ENCODE data around the gene MIEN1. TPM values are rescaled to one million over a fixed set of nuclear protein-coding genes. Genes with fewer than 3 reads are reported as not detected.
"Not testable (repeated sequence)": the region's sequence is repeated elsewhere in the genome, so short reads cannot be mapped to it uniquely, and the experiment has no call there.

The MIEN1 gene
- total RNA-seq, 1 experiment from 2014 or later, result 72.4 TPM

DNA sequence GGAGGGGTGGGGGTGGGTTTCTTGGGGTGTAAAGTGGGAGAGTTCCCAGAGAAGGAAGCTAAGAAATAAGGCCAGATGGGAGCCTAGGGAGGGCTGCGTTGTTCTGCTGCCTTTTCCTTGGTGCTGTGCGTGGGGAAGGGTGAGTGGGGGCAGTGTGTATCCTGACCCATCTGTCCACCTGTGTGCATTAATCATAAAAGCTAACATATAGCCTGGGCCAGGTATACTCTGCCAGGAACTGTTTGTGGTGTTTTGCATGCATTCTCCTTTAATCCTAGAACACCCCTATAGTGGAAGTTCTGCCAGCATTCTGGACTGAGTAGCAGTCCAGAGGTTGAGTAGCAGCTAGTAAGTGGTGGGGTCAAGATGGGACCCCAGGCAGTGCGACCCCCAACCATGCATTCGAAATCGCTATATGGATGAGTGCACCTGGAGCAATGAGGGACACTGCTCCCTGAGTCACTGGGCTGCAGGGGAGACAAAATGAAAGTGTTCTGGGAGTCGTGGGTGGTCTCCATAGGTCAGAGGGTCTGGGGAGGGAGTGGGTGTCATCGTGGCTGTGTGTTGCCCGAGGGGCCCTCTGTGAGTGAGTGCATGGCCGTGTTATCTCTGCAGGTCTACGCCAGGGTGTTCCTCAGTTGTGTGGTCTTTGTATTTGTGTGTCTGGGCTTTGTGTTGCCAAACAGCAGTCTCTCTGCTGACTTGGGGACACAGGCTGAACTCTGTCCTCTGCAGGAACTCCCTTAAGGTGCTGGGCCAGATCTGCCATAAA, 29.1 kb downstream of the MIEN1 start:
- no peak for DNase-seq (ENCODE audit: extremely low read depth, low read depth)

DNA sequence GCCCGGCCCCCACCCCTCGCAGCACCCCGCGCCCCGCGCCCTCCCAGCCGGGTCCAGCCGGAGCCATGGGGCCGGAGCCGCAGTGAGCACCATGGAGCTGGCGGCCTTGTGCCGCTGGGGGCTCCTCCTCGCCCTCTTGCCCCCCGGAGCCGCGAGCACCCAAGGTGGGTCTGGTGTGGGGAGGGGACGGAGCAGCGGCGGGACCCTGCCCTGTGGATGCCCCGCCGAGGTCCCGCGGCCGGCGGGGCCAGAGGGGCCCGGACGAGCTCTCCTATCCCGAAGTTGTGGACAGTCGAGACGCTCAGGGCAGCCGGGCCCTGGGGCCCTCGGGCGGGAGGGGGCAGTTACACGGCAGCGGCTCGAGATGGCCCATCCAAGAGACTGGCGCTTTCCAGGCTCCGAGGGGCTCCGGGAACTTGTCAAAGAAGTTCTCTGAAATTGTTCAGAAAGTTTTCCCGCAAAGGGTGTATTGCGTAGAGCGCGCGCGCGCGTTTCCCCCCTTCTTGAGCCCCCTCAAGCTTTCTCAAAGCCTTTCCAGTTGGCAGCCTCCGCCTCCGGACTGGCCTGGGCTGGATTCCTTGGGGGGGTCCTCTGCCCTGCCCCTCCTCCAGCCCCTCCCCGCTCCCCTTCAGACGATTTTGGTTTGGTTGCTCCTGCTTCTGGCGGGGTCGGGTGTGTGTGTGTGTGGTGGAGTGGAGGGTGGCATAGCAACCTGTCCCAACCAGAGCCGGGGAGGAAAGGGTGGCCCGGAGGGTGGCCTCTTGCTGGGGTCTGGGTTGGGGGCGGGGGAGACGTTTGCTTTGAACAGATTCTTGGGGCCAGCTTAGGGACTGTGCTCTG, 30.0 kb downstream of the MIEN1 start:
- DNase-seq (ENCODE audit: extremely low read depth, low read depth), result no peak

DNA sequence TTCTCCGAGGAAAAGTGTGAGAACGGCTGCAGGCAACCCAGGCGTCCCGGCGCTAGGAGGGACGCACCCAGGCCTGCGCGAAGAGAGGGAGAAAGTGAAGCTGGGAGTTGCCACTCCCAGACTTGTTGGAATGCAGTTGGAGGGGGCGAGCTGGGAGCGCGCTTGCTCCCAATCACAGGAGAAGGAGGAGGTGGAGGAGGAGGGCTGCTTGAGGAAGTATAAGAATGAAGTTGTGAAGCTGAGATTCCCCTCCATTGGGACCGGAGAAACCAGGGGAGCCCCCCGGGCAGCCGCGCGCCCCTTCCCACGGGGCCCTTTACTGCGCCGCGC, 30.5 kb downstream of the MIEN1 start, which contains the start of gene ERBB2:
Gene ERBB2, plus strand, starts transcription at position 247 of the 330 bp plus-strand sequence. CDS start 175 bp downstream, outside the sequence.
- DNase-seq (ENCODE audit: extremely low read depth, low read depth), result peak; percentile 59

DNA sequence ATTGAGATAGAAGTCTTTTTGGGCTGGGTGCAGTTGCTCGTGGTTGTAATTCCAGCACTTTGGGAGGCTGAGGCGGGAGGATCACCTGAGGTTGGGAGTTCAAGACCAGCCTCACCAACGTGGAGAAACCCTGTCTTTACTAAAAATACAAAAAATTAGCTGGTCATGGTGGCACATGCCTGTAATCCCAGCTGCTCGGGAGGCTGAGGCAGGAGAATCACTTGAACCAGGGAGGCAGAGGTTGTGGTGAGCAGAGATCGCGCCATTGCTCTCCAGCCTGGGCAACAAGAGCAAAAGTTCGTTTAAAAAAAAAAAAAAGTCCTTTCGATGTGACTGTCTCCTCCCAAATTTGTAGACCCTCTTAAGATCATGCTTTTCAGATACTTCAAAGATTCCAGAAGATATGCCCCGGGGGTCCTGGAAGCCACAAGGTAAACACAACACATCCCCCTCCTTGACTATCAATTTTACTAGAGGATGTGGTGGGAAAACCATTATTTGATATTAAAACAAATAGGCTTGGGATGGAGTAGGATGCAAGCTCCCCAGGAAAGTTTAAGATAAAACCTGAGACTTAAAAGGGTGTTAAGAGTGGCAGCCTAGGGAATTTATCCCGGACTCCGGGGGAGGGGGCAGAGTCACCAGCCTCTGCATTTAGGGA, 31.0 kb downstream of the MIEN1 start:
- not testable (repeated sequence) for DNase-seq (ENCODE audit: extremely low read depth, low read depth)

DNA sequence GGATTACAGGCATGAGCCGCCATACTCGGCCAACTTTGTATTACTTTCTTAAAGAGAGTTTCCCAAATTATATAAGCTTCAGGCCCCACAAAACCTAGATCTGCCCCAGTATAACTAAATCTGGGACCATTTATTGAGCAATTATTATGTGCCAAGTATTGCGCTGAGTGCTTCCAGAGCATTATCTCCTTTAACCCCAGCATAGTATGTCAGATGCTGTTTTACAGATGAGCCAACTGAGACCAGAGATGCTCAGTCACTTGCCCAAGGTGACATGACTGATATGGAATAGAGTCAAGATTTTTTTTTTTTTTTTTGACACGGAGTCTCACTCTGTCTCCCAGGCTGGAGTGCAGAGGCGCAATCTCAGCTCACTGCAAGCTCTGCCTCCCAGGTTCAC, 32.4 kb downstream of the MIEN1 start:
- DNase-seq (ENCODE audit: extremely low read depth, low read depth), result no peak

DNA sequence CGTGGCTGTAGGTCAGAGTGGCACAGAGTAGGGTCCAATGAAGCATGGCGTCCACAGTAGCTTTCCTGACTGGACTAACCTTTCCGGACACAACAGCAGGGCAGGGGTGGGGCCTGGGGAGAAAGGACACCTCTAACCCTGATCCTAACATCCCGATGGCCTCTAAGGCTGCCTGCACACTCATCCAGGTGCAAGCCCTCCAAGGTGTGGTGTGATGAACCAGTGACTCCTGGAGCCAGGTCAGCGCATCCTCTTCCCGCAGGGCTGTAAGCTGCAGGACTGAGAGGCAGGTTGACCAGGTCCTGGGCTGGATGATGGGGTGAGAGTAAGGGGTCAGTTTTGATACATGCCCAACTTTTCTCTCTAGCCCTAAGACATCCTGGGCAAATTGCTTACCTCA, 33.6 kb downstream of the MIEN1 start:
- DNase-seq (ENCODE audit: extremely low read depth, low read depth), result no peak

DNA sequence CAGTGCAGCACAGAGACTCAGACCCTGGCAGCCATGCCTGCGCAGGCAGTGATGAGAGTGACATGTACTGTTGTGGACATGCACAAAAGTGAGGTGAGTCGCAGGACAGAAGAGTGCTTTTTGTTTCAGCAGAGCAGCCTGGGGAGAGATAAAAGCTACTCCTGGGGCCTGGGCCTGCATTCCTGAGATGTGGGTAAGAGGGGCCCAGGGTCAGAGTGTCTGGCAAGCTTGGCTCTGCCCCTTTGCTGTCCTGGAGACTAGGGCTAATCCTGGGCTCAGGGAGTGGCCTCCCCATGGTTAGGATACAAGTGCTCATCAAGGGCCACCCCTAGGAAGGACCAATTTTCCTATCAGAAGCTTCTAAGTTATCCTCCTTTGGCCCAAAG, 35.2 kb downstream of the MIEN1 start:
- DNase-seq (ENCODE audit: extremely low read depth, low read depth), result no peak

DNA sequence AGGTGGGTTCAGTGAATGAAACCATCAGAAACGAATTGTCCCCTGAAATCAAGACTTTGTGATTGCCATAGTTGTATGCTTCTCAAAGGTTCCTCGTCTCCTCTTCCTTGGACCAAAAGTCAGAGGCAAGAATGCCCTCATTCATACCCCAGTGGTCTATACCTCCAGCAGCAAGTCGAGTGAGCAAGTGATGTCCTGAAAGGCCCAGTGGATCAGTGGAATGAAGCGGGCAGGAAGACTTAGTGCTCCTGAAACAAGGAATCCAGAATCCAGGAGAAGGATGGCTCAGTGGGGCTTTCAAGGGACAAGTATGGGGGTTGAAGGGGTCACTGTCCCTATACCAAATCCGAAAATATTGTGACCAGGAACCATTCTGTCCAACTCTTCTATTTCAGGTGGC, 35.7 kb downstream of the MIEN1 start:
- no peak for DNase-seq (ENCODE audit: extremely low read depth, low read depth)

DNA sequence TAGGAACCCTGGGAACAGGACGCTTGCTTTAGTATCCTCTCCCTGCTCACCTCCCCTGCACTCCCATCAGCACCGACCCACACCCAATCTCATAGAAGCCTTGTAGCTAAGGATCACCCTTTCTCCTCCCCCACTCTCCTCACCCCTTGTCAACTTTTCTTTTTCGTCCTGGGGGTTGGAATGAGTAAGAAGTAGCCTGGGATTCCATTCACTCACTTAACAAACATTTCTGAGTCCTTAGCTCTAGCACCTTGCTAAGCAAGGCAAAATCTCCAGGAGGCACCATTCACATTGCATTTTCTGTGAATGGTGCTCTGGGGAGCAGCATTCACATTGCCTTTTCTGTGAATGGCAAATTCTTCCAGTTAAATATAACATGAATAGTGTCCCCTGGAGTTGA, 41.4 kb downstream of the MIEN1 start:
- DNase-seq (ENCODE audit: extremely low read depth, low read depth), result no peak

DNA sequence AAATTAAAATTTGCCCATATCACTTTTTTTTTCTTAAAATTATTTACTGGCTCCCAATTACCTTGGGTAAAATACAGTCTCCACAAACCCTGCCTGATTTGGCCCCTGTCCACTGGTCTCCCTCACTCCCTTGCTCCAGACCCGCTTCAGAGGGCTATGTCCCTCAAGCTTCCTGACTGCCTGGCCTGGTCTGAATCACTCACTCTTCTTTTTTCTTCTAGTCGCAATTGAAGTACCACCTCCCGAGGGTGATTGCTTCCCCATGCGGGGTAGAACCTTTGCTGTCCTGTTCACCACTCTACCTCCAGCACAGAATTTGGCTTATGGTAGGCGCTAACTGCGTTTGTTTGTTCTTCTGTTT, 41.9 kb downstream of the MIEN1 start:
- DNase-seq (ENCODE audit: extremely low read depth, low read depth), result no peak

DNA sequence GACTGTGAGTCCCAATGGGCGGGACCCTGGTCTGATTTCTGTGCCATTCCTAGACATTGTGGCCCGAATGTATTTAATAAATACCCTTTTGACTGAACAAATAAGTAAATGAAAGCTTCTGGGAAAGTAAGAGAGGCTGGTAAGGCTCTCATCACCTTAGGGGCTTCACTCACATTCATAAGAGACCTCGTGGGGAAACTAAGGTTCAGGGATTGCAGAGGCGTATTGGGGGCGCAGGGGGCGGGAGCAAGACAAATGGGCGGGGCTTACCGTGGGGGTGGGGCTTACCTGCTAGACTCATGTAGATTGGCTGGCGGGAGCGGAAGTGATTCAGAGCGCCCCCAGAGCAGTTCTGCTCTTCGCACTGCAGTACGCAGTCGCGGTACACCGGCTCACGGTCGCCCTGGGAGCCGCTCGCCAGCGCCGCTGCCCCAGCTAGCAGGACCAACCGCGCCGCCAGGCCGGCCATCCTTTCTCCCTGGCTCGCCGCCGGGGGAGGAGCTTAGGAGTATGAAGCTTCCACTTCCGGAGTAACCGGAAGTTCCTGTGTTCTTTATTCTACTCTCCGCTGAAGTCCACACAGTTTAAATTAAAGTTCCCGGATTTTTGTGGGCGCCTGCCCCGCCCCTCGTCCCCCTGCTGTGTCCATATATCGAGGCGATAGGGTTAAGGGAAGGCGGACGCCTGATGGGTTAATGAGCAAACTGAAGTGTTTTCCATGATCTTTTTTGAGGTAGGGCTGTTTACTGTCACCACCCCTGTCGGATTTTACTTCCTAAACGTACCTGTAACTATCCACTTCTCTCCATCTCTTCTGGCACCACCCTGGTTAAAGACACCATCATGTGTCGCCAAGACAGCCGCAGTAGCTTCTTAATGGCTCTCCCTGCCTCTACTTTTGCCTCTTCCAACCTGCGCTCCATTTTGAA, 42.5 kb downstream of the MIEN1 start, which contains the start of gene PGAP3:
Gene PGAP3, minus strand, starts transcription at position 512 of the 929 bp plus-strand sequence. Its CDS starts 43 bp downstream, at position 469.
- peak; percentile 89 for DNase-seq (ENCODE audit: extremely low read depth, low read depth)

DNA sequence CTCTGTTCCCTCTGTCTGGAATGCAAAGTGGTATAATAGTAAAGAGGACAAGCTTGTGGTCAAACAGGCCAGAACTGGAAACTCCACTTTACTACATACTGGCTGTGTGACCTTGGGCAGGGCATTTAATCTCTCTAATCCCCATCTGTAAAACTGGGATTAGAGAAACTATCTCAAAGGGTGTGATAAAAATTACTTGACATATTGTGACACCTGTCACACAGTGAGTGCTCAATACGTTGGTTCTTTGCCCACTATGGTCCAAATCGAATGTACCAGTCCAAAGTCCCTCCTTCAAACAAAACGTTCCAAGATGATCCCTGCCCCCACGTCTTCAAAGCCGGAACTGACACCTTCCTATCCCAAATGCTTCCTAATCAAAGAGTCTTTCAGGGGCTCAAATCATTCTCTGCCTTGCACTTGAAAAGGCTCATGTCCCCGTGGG, 43.2 kb downstream of the MIEN1 start:
- DNase-seq (ENCODE audit: extremely low read depth, low read depth), result no peak

DNA sequence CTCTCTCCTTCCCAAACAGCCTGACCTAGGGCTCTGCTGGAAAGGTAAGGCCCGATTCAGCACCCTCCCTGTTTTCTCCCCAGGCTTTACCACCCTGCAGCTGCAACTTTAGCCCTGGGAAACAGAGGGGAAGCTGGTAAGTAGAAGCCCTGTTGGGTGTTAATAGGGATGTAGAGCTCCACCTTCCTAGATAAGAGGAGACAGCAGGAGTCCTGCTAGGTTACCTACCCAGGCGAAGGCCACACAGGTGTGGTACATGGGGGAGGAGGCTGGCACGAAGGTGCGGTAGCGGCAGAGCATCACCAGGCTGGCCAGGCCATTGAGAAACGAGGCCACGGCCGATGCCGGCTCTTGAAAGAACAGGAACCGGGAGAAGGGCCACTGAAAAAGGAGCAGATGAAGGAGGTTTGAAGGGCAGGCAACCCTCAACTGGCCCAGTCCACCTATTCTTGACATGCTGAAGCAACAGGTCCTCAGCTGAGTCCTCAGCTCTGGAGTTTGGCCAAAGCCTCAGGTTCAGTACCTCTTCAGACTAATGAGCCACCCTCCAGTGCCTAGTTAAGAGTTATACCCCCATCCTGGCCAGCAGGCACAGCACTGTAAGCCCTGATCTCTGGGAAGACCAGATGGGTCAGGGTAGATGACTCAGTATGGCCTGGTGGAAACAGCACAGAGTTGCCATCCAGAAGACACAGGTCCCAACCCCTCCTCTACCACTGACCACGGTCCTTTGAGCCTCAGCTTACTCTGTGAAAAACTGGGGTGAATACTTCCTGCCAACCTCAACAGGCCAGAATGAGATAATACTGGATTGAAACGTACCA, 45.8 kb downstream of the MIEN1 start:
- no peak for DNase-seq (ENCODE audit: extremely low read depth, low read depth)

DNA sequence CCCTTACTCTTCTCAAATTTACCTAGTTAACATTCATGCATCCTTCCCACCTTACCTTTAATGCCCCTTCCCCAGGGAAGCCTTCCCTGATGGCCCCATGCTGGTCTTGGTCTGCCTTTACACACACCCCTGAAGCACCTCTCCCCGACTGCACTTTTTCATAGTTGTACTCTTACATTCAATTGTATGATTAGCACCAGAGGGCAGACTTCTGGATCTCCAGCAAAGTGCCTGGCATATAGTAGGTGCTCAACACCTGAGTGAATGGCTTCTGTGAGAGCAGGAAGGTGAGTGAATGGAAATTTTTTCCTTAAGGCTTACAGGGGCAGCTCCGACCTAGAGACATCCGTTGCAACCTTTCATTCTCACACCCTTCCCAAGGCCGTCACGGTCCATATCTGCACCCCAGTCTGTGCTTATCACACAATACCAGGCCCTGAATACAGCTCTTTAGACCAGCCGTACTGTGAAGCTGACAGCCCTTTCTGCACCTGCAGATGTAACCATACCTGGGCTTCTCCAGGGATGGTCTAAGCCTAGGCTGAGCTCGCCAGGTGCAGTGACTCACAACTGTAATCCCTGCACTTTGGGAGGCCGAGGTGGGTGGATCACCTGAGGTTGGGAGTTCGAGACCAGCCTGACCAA, 46.9 kb downstream of the MIEN1 start:
- no peak for DNase-seq (ENCODE audit: extremely low read depth, low read depth)

DNA sequence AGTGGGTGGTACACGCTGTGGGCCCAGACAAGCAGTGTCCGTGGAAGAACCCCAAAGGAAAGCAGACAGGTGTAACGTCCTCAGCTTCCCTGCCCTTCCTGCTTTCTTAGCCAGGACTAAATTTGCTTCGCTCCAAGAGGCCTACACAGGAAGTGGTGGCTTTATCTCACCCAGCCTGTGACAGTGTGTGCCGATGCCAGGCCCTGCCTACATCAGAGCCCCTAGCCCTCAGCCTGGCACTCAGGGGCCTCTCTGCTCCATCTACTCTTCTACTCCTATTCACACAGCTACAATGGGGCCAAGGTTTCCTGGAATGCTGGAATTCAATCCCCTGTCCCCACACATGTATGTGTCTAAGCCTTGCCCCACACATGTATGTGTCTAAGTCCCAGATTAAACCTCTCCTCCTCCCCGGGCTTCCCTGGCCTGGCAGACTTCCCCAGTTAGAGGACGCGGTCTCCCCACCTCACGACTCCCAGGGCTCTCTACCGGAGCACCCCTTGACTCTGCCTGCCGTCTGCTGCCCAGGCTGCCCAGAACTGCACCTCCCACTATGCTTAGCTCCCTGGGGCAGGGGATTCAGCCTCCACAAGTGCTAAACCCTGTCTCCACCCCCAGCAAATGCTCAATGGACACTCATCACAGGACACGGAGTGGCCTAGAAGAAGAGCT, 50.7 kb downstream of the MIEN1 start:
- DNase-seq (ENCODE audit: extremely low read depth, low read depth), result no peak
